ENCODE results near the gene SPATS1.

SPATS1 gene

DNA sequence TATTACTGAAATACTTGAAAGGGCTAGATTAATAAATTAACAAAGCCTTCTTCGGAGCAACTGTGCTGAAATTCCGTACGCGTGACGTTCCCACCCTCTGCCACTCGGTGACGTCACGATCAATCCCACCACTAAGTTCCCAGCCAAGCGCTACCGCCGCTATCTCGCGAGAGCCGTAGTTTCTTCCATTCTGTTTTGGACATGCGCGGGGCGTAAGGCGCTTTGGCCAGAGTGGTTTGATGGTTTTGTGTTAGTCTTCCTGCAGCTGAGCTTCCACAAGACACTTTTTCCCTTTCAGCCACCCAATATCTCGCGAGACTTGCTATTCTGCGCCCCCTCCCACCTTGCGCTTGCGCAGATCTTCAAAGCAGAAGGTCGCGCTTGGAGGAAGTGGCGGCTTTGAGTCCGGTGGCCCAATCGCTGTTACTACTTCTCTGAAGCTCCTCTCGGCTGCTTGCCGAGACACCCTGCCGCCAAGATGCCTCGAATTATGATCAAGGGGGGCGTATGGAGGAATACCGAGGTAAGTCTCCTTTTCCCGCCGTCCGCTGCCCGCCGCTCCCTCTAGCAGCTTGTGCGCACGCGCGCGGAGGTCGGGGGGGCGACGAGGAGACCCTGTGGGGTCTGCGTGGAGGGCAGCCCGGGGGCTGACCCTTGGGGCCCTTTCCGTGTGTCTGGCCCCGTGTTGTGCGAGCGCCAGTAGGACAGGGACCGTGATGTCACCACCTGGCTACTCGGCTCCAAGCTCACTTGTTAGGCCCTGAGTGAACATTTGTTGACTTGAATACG, 45.1 kb downstream of the SPATS1 start, which contains the start of gene CDC5L:
TSS of gene CDC5L (plus strand) at position 361 of the 789 bp plus-strand sequence. CDS start at position 479, 118 bp downstream.
- peak; percentile 98 for DNase-seq (ENCODE audit: low spot score)

GRCh38 chr6:44388135-44388487, 45.7 kb downstream of the SPATS1 start:
- peak; percentile 50 for DNase-seq (ENCODE audit: low spot score)

DNA sequence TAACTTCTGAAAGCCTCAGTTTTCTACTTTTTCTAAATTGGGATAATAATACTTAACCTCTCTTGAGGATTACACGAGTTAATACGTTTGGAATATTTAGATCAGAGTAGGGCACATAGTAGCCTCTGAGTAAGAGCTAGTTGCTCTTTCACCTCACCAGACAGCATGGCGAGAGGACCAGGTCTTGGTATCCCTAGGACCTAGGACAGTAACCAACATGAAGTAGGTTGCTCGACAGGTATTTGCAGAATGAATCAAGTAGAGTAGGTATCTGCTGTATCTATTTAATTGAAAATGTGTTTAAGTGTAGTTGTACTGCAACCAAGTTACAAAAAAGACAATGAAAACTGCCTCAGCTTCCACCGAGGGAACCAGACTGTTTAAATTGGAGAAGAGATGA, 46.4 kb downstream of the SPATS1 start:
- no peak for DNase-seq (ENCODE audit: low spot score)

DNA sequence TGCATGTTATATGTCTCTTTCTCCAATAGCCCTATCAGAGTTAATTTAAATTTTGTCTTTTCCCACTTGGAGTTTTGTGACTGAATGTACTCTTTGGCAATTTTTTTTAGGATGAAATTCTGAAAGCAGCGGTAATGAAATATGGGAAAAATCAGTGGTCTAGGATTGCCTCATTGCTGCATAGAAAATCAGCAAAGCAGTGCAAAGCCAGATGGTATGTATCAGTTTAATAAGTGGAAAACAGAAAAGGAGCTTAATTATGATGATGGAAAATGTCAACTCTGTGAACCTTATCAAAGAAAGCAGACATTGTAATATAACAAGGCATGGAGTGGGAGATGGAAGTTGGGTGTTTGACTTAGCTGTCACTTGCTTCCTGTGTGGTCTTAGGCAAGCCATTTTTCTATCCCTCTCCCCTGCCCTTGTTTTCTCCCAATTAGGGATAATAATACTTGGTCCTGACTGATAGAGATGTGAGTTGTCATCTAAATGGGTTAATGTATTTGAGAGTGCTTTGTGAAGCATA, 47.8 kb downstream of the SPATS1 start:
- DNase-seq (ENCODE audit: low spot score) = no peak
